GM12878 (cell line): Measurements from ENCODE around the gene EXOSC10. TPM values are rescaled to one million over a fixed set of nuclear protein-coding genes. Genes with fewer than 3 reads are reported as not detected.

Source experiments
- ATAC-seq: fragments of 200-7000 bp; cut with Tn5 transposase; 3 replicates; pipeline ENCODE4 v1.9.1; 2020; ENCODE audit warnings: mild to moderate bottlenecking, moderate library complexity
- BruUV-seq: library from RNA; stranded (reverse); fragments of 400-500 nt; replicated peaks from 2 replicates; lab custom pipeline; 2021; lab: Mats Ljungman, UMichigan
- CTCF ChIA-PET: fragments of 300-600 bp; sonication (Branson Sonifier 250); formaldehyde crosslinking; extraction: SDS; loops from one replicate; lab custom pipeline; 2021; ENCODE audit warnings: inconsistent platforms; lab: Yijun Ruan, JAX
- POLR2A ChIA-PET: fragments of 350-600 bp; formaldehyde crosslinking; extraction: SDS; loops from one replicate; lab custom pipeline; 2021; ENCODE audit warnings: inconsistent platforms; lab: Charles Lee
- RAD21 ChIA-PET: fragments of 300-600 bp; sonication (Branson Sonifier 250); formaldehyde crosslinking; loops from one replicate; lab custom pipeline; 2023; ENCODE audit warnings: antibody characterized with exemption; ENCODE audit not compliant: unreplicated experiment; lab: Charles Lee
- SMC1A ChIA-PET: fragments of 300-600 bp; sonication (Branson Sonifier 250); formaldehyde crosslinking; loops from one replicate; lab custom pipeline; 2023; ENCODE audit not compliant: unreplicated experiment, uncharacterized antibody; lab: Charles Lee
- DNase-seq: peaks from one replicate; pipeline ENCODE4 v3.0.0-alpha.2; 2011; ENCODE audit warnings: low read depth, low spot score
- FAIRE-seq: peaks from 3 replicates; lab custom pipeline; 2011; peaks lifted over from hg19 to GRCh38; lab: Jason Lieb, UNC
- H2AFZ ChIP-seq: 2 replicates; pipeline ENCODE4 v1.6.0; 2011; ENCODE audit warnings: low read depth, low read length, control low read depth; ENCODE audit not compliant: control insufficient read depth
- H3K27ac ChIP-seq: 2 replicates; pipeline ENCODE4 v1.5.1; 2011; ENCODE audit warnings: control low read depth; ENCODE audit not compliant: control insufficient read depth, insufficient read depth
- H3K27me3 ChIP-seq, 2 experiments: replicated peaks in 1 of 2; 2 replicates each; pipeline versions ENCODE4 v1.6.0 to v1.6.1; 2011; ENCODE audit warnings: low read length in 1 of 2; ENCODE audit not compliant: control insufficient read depth in 2 of 2, insufficient read depth in 2 of 2
- H3K36me3 ChIP-seq, 2 experiments: 2 replicates each; pipeline ENCODE4 v1.5.1; 2011; ENCODE audit warnings: low read length in 1 of 2; ENCODE audit not compliant: control insufficient read depth in 2 of 2, insufficient read depth in 2 of 2
- H3K4me1 ChIP-seq: 2 replicates; pipeline ENCODE4 v1.6.1; 2011; ENCODE audit warnings: mild to moderate bottlenecking, low read length, moderate library complexity, mixed read lengths; ENCODE audit not compliant: control insufficient read depth, insufficient read depth
- H3K4me2 ChIP-seq: 2 replicates; pipeline ENCODE4 v1.6.0; 2011; ENCODE audit warnings: control low read depth; ENCODE audit not compliant: control insufficient read depth, insufficient read depth
- H3K4me3 ChIP-seq: fragments of 200-600 bp; sonication (generic); 2 replicates; pipeline ENCODE4 v1.5.1; 2016
- H3K79me2 ChIP-seq: 2 replicates; pipeline ENCODE4 v1.6.0; 2011; ENCODE audit warnings: low read length; ENCODE audit not compliant: control insufficient read depth, insufficient read depth
- H3K9ac ChIP-seq: 2 replicates; pipeline ENCODE4 v1.8.0; 2011; ENCODE audit warnings: low read length, control low read depth, mixed read lengths; ENCODE audit not compliant: control insufficient read depth, insufficient read depth
- H3K9me3 ChIP-seq: replicated peaks from 3 replicates; pipeline ENCODE4 v1.5.1; 2011; ENCODE audit warnings: mild to moderate bottlenecking, low read length; ENCODE audit not compliant: control insufficient read depth, insufficient read depth
- H4K20me1 ChIP-seq: 2 replicates; pipeline ENCODE4 v1.6.0; 2011; ENCODE audit not compliant: control insufficient read depth, insufficient read depth
- ESRRA ChIP-seq: IDR thresholded peaks from 2 replicates; pipeline ENCODE4 v1.6.1; 2012; ENCODE audit warnings: mild to moderate bottlenecking, low read length, improper control_type of control experiment
- IKZF2 ChIP-seq, 2 experiments: fragments of 450-650 bp; IDR thresholded peaks; 2 replicates each; pipeline ENCODE4 v1.6.1; 2017; ENCODE audit warnings: mild to moderate bottlenecking in 2 of 2, moderate library complexity in 2 of 2
- MTA3 ChIP-seq: IDR thresholded peaks from 2 replicates; pipeline ENCODE4 v1.6.1; 2012; ENCODE audit warnings: low read length, inconsistent platforms, borderline replicate concordance
- POLR2A ChIP-seq: IDR thresholded peaks from 2 replicates; pipeline ENCODE4 v1.6.1; 2011; ENCODE audit warnings: low read depth, mild to moderate bottlenecking, low read length
- POLR2AphosphoS5 ChIP-seq: IDR thresholded peaks from 2 replicates; pipeline ENCODE4 v1.6.1; 2011; ENCODE audit warnings: mild to moderate bottlenecking, low read length, inconsistent platforms
- USF1 ChIP-seq: IDR thresholded peaks from 2 replicates; pipeline ENCODE4 v1.6.1; 2011; ENCODE audit warnings: borderline replicate concordance, low read depth, mild to moderate bottlenecking, moderate library complexity, mixed read lengths, low read length; ENCODE audit not compliant: insufficient read depth; ENCODE audit errors: extremely low read length
- USF2 ChIP-seq: IDR thresholded peaks from 2 replicates; pipeline ENCODE4 v1.6.1; 2011; ENCODE audit warnings: low read depth, low read length, improper control_type of control experiment, borderline replicate concordance
- ZNF687 ChIP-seq: fragments of 450-650 bp; IDR thresholded peaks from 2 replicates; pipeline ENCODE4 v1.6.1; 2017; ENCODE audit warnings: mild to moderate bottlenecking, moderate library complexity
- WGBS: methylation state at CpG from one replicate; pipeline ENCODE4 v1.1.6; 2016; ENCODE audit warnings: low lambda C conversion rate; ENCODE audit not compliant: insufficient replicate concordance, insufficient coverage; ENCODE audit errors: missing lambda C conversion rate; 5-methylcytosine and 5-hydroxymethylcytosine counted together
- in situ Hi-C: fragments of 300-500 bp; cut with MboI; formaldehyde crosslinking; loops from 9 replicates; pipeline ENCODE4 v1.14.3; 2018; ENCODE audit warnings: mixed read lengths
- intact Hi-C: fragments of 100-400 bp; cut with micrococcal nuclease; formaldehyde crosslinking; loops from one replicate; pipeline ENCODE4 v1.14.2; 2022; ENCODE audit not compliant: unreplicated experiment
- polyA plus RNA-seq, 11 experiments: library from polyadenylated mRNA; depleted of rRNA in 4 of 11; unstranded in 6 of 11; stranded (reverse) in 5 of 11; fragments of >200 nt; fragmentation: Nextera tagmentation in 4 of 11; fragmentation: Illumina TruSeq in 1 of 11; extraction: Ambion mirVana in 4 of 11; extraction: Trizol in 1 of 11; gene quantifications; 1 replicate in 1 of 11; 2 replicates in 10 of 11; pipeline versions ENCODE4 v1.2.1 to v1.2.3, GENCODE V29; 2011 to 2016; ENCODE audit warnings: inconsistent platforms in 2 of 11, missing spikeins in 2 of 11, low read depth in 1 of 11
- total RNA-seq, 4 experiments: library from RNA; depleted of rRNA in 3 of 4; stranded (reverse); fragments of >200 nt in 3 of 4; fragmentation: Illumina TruSeq in 1 of 4; extraction: Trizol in 1 of 4; gene quantifications; 2 replicates each; pipeline versions ENCODE4 v1.2.1 to v1.2.3, GENCODE V29; 2013 to 2021

The EXOSC10 gene
- total and polyA plus RNA-seq, 10 of the 15 experiments (the other 5 are each of a cell fraction or from before 2014, with no cell fraction given), result 16.2 to 86.5 (median 66.4) TPM

DNA sequence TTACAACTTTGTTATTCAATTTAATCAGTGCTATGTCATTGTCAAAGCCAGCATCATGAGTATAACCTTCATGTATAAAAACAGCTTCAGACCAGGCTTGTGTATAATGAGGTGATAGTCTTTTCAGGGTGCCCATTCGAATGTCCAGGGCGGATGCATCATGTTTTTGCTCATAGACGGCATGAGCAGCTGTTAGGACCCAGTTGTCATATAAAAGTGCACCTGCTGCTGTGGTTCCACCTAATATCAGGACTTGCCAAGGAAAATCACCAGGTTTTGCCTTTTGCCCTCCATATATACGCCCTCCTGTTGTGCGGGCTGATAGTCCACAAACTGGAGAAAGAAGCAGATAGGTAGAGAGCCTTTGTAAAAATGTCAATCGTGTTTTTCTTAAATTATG is 72.4 kb downstream of the EXOSC10 start:
- SMC1A ChIA-PET, result interaction anchor here (1.5 kb wide), 1 partner anchor 10 kb away, joined by 5 read pairs; no protein-coding TSS in a partner anchor
- peaks cover under 1 to 33% of the 10 kb centered on the region in 2 experiments; a peak in 3 of 4 replicates for H3K36me3 ChIP-seq
- in situ Hi-C loops, result no loop called here

More for the DNA sequence above, 72.4 kb downstream of the EXOSC10 start:
- Histone ChIP-seq H3K9me3 (no peaks in the 10 kb centered on the region), H2AFZ (no peak overlapping the region), H4K20me1 (peaks cover 2% of the 10 kb centered on the region; the same call in 1 of the 2 replicates), H3K9ac (no peak overlapping the region), H3K79me2 (no peaks in the 10 kb centered on the region; the same call in 1 of the 2 replicates), H3K4me2 (no peak overlapping the region), H3K27me3 (no peaks in the 10 kb centered on the region), H3K4me1 (no peaks in the 10 kb centered on the region), H3K4me3 (no peak overlapping the region), H3K27ac (no peak overlapping the region)
- ChIA-PET POLR2A (interaction anchor here (1.5 kb wide), 1 partner anchor 10 kb away, joined by 3 read pairs; no protein-coding TSS in a partner anchor), CTCF (interaction anchor here (0.6 to 1.4 kb wide), 2 partner anchors 10 to 783 kb away, joined by 3 to 8 read pairs; no protein-coding TSS in a partner anchor), RAD21 (interaction anchor here (1.2 kb wide), 1 partner anchor 10 kb away, joined by 7 read pairs; no protein-coding TSS in a partner anchor)
- intact Hi-C loops, result no loop called here
- no peak for ATAC-seq
- no TSS peak for BruUV-seq
- 83% methylated on average over 6 of the region's 6 CpGs for WGBS
- no peak for DNase-seq
- TF ChIP-seq USF2 (no peak), ESRRA (no peak), POLR2AphosphoS5 (0 out of 2 replicates have a peak, but pooled peaks have one; percentile 14), MTA3 (peak; percentile 29; the same call in 1 of the 2 replicates), USF1 (no peak), ZNF687 (no peak), POLR2A (peak; percentile 11; the same call in 1 of the 2 replicates), IKZF2 (IDR thresholded peaks at IDR 0.05) (no peak)
- no peak for FAIRE-seq
